H1 (cell line): ENCODE results near the gene LRRK1. TPM values are rescaled to one million over a fixed set of nuclear protein-coding genes. Genes with fewer than 3 reads are reported as not detected.

Source experiments
- CTCF ChIA-PET: fragments of 300-600 bp; sonication (Branson Sonifier 250); formaldehyde crosslinking; loops from one replicate; lab custom pipeline; 2021; ENCODE audit not compliant: partially characterized antibody; lab: Charles Lee
- POLR2A ChIA-PET: fragments of 300-600 bp; sonication (Branson Sonifier 250); formaldehyde crosslinking; loops from one replicate; lab custom pipeline; 2021; ENCODE audit warnings: inconsistent platforms; ENCODE audit not compliant: partially characterized antibody; lab: Charles Lee
- DNase-seq, 2 experiments: peaks; one replicate each; pipeline versions ENCODE4 v3.0.0 to v3.0.0-alpha.2; 2010 to 2022; ENCODE audit warnings: low spot score in 2 of 2, low read depth in 1 of 2, mixed read lengths in 1 of 2
- FAIRE-seq: peaks from 2 replicates; lab custom pipeline; 2011; peaks lifted over from hg19 to GRCh38; lab: Jason Lieb, UNC
- H2AFZ ChIP-seq: 2 replicates; pipeline ENCODE4 v1.8.1; 2012; ENCODE audit warnings: low read length, inconsistent platforms
- H2AK5ac ChIP-seq: 2 replicates; pipeline ENCODE4 v1.6.1; 2013; ENCODE audit warnings: low read depth, low read length
- H2BK120ac ChIP-seq: replicated peaks from 2 replicates; pipeline ENCODE3; 2013; ENCODE audit warnings: low read depth, low read length, inconsistent platforms
- H2BK12ac ChIP-seq: 2 replicates; pipeline ENCODE4 v1.6.1; 2013; ENCODE audit warnings: low read depth, low read length
- H2BK15ac ChIP-seq: 2 replicates; pipeline ENCODE4 v1.6.1; 2013; ENCODE audit warnings: low read length
- H2BK20ac ChIP-seq: 2 replicates; pipeline ENCODE4 v1.6.1; 2013; ENCODE audit warnings: low read length
- H2BK5ac ChIP-seq: 2 replicates; pipeline ENCODE4 v1.6.1; 2013; ENCODE audit warnings: low read depth, low read length
- H3K14ac ChIP-seq: 2 replicates; pipeline ENCODE4 v1.6.1; 2013; ENCODE audit warnings: inconsistent platforms; ENCODE audit not compliant: insufficient read length
- H3K18ac ChIP-seq: 2 replicates; pipeline ENCODE4 v1.6.1; 2013; ENCODE audit warnings: low read length; ENCODE audit errors: extremely low read depth
- H3K23ac ChIP-seq: 2 replicates; pipeline ENCODE4 v1.6.1; 2013; ENCODE audit warnings: inconsistent platforms; ENCODE audit not compliant: insufficient read length
- H3K23me2 ChIP-seq: 2 replicates; pipeline ENCODE4 v1.6.1; 2013; ENCODE audit warnings: low read depth, low read length
- H3K27ac ChIP-seq: 2 replicates; pipeline ENCODE4 v1.6.1; 2011; ENCODE audit warnings: low read depth, low read length, inconsistent platforms
- H3K27me3 ChIP-seq, 4 experiments: replicated peaks in 1 of 4; 1 replicate in 1 of 4; 2 replicates in 3 of 4; pipeline versions ENCODE4 v1.6.1 to v1.8.1; 2011 to 2013; ENCODE audit warnings: low read length in 3 of 4, mild to moderate bottlenecking in 3 of 4, inconsistent platforms in 2 of 4, mixed read lengths in 2 of 4, moderate library complexity in 1 of 4; ENCODE audit not compliant: control insufficient read depth in 3 of 4, insufficient read depth in 3 of 4; ENCODE audit errors: extremely low read depth in 1 of 4
- H3K36me3 ChIP-seq, 4 experiments: 2 replicates each; pipeline versions ENCODE4 v1.6.1 to v1.8.1; 2011 to 2013; ENCODE audit warnings: mild to moderate bottlenecking in 4 of 4, low read length in 3 of 4, moderate library complexity in 2 of 4, control low read depth in 1 of 4, inconsistent platforms in 1 of 4; ENCODE audit not compliant: insufficient read depth in 4 of 4, control insufficient read depth in 2 of 4
- H3K4ac ChIP-seq: replicated peaks from 2 replicates; pipeline ENCODE3; 2013; ENCODE audit warnings: low read length, low read depth, mixed read lengths, inconsistent platforms; ENCODE audit not compliant: insufficient read length
- H3K4me1 ChIP-seq, 4 experiments: replicated peaks in 1 of 4; 1 replicate in 1 of 4; 2 replicates in 3 of 4; pipeline versions ENCODE4 v1.6.1 to v1.8.1; 2011 to 2013; ENCODE audit warnings: low read length in 3 of 4, inconsistent platforms in 2 of 4, mixed read lengths in 1 of 4; ENCODE audit not compliant: insufficient read depth in 4 of 4, control insufficient read depth in 3 of 4
- H3K4me2 ChIP-seq, 2 experiments: 2 replicates each; pipeline versions ENCODE4 v1.6.1 to v1.8.1; 2011 to 2013; ENCODE audit warnings: low read depth in 2 of 2, low read length in 2 of 2, control low read depth in 1 of 2, inconsistent platforms in 1 of 2, mild to moderate bottlenecking in 1 of 2; ENCODE audit not compliant: insufficient read depth in 1 of 2
- H3K4me3 ChIP-seq, 4 experiments: fragments of 200-600, 300-600 bp in 1 of 4; sonication (generic), shearing (Covaris generic), sonication (Bioruptor Twin) in 1 of 4; 2 replicates each; pipeline versions ENCODE4 v1.5.1 to v1.8.1; 2011 to 2016; ENCODE audit warnings: low read length in 4 of 4, low read depth in 3 of 4, control low read depth in 2 of 4, inconsistent platforms in 2 of 4, mild to moderate bottlenecking in 2 of 4, mixed read lengths in 1 of 4, moderate library complexity in 1 of 4; ENCODE audit not compliant: insufficient read depth in 2 of 4; ENCODE audit errors: extremely low read depth in 1 of 4
- H3K56ac ChIP-seq: replicated peaks from 2 replicates; pipeline ENCODE3; 2013; ENCODE audit warnings: low read depth, mild to moderate bottlenecking, mixed read lengths, low read length, inconsistent platforms; ENCODE audit not compliant: insufficient read length
- H3K79me1 ChIP-seq: 2 replicates; pipeline ENCODE4 v1.6.1; 2013; ENCODE audit warnings: low read depth, low read length, control low read depth
- H3K79me2 ChIP-seq, 2 experiments: 2 replicates each; pipeline versions ENCODE4 v1.6.1 to v1.8.1; 2012 to 2013; ENCODE audit warnings: low read length in 2 of 2, mild to moderate bottlenecking in 2 of 2, inconsistent platforms in 1 of 2; ENCODE audit not compliant: insufficient read depth in 2 of 2, control insufficient read depth in 1 of 2
- H3K9ac ChIP-seq, 4 experiments: replicated peaks in 1 of 4; 1 replicate in 1 of 4; 2 replicates in 3 of 4; pipeline versions ENCODE4 v1.6.1 to v1.8.1; 2011 to 2013; ENCODE audit warnings: low read depth in 3 of 4, low read length in 3 of 4, control low read depth in 2 of 4, mild to moderate bottlenecking in 2 of 4, moderate library complexity in 2 of 4, inconsistent platforms in 1 of 4; ENCODE audit errors: extremely low read depth in 1 of 4
- H3K9me3 ChIP-seq, 2 experiments: 2 replicates each; pipeline versions ENCODE4 v1.6.1 to v1.8.1; 2012 to 2013; ENCODE audit warnings: mild to moderate bottlenecking in 2 of 2, moderate library complexity in 2 of 2, control low read depth in 1 of 2, inconsistent platforms in 1 of 2, low read depth in 1 of 2, low read length in 1 of 2, mixed read lengths in 1 of 2; ENCODE audit not compliant: insufficient read depth in 2 of 2
- H4K20me1 ChIP-seq, 2 experiments: replicated peaks in 1 of 2; 2 replicates each; pipeline versions ENCODE3 to v1.8.1; 2011 to 2013; ENCODE audit warnings: inconsistent platforms in 2 of 2, low read length in 2 of 2, mild to moderate bottlenecking in 1 of 2; ENCODE audit not compliant: insufficient read depth in 2 of 2, control insufficient read depth in 1 of 2
- H4K5ac ChIP-seq: 2 replicates; pipeline ENCODE4 v1.6.1; 2013; ENCODE audit warnings: low read length, low read depth, mixed read lengths, inconsistent platforms; ENCODE audit not compliant: insufficient read length
- H4K8ac ChIP-seq: 2 replicates; pipeline ENCODE4 v1.8.0; 2013; ENCODE audit warnings: mild to moderate bottlenecking, moderate library complexity, low read length, inconsistent platforms; ENCODE audit not compliant: insufficient read depth; ENCODE audit errors: extremely low read depth
- H4K91ac ChIP-seq: replicated peaks from 2 replicates; pipeline ENCODE3; 2013; ENCODE audit warnings: low read length, mixed read lengths, inconsistent platforms; ENCODE audit not compliant: insufficient read length
- ATF3 ChIP-seq: IDR thresholded peaks from 2 replicates; pipeline ENCODE4 v1.6.1; 2011; ENCODE audit warnings: low read depth, mild to moderate bottlenecking, low read length; ENCODE audit not compliant: insufficient read depth
- CBX8 ChIP-seq: fragments of 300-800, 300-1000 bp; sonication (generic); IDR thresholded peaks from 2 replicates; pipeline ENCODE4 v1.7.1; 2016; ENCODE audit warnings: low read depth, low read length, borderline replicate concordance
- MAFK ChIP-seq: IDR thresholded peaks from 2 replicates; pipeline ENCODE4 v1.6.1; 2012; ENCODE audit warnings: low read depth, mild to moderate bottlenecking, improper control_type of control experiment, low read length
- SP4 ChIP-seq: IDR thresholded peaks from 2 replicates; pipeline ENCODE4 v1.6.1; 2012; ENCODE audit warnings: low read length, inconsistent platforms
- TEAD4 ChIP-seq: IDR thresholded peaks from 2 replicates; pipeline ENCODE4 v1.6.1; 2012; ENCODE audit warnings: low read depth, low read length, inconsistent platforms, mixed read lengths
- WGBS, 2 experiments: shearing (Covaris generic) in 1 of 2; methylation state at CpG; one replicate each; pipeline versions ENCODE4 v1.1.6 to v1.1.7; 2013 to 2015; ENCODE audit warnings: low lambda C conversion rate in 2 of 2, mixed read lengths in 2 of 2, inconsistent platforms in 1 of 2, low coverage in 1 of 2, missing lambda C conversion rate in 1 of 2; ENCODE audit not compliant: insufficient replicate concordance in 2 of 2, insufficient coverage in 1 of 2, insufficient read length in 1 of 2; ENCODE audit errors: extremely low coverage in 1 of 2, missing lambda C conversion rate in 1 of 2; 5-methylcytosine and 5-hydroxymethylcytosine counted together
- polyA plus RNA-seq, 7 experiments: library from polyadenylated mRNA; depleted of rRNA in 3 of 7; stranded (reverse) in 5 of 7; unstranded in 2 of 7; fragments of >200 nt in 5 of 7; fragments of 200-250 nt in 2 of 7; gene quantifications; 1 replicate in 5 of 7; 2 replicates in 1 of 7; 4 replicates in 1 of 7; pipeline versions ENCODE4 v1.2.1 to v1.2.3, GENCODE V29; 2011 to 2013; ENCODE audit warnings: missing spikeins in 2 of 7, mixed read lengths in 2 of 7
- total RNA-seq: library from RNA; stranded (reverse); fragmentation: NEBNext Ultra II Directional; extraction: Animal tissue kit (Norgen Biotek cat#: 25700); gene quantifications from 2 replicates; pipeline ENCODE4 v1.2.1, GENCODE V29; 2021

Gene LRRK1
- total and polyA plus RNA-seq, 2 of the 8 experiments (the other 6 are each of a cell fraction or from before 2014, with no cell fraction given): 1.2 to 3.6 TPM

- no peak overlapping the region for H3K23ac ChIP-seq
- H3K4me3 ChIP-seq: no peak overlapping the region
- ChIA-PET CTCF (interaction anchor here (0.6 to 11.1 kb wide), 41 partner anchors 10 to 178 kb away, joined by 3 to 72 read pairs (median 4); no protein-coding TSS in a partner anchor), POLR2A (interaction anchor here (0.6 kb wide), 1 partner anchor 20 kb away, joined by 4 read pairs; no protein-coding TSS in a partner anchor)
- no peaks in the 10 kb centered on the region for H3K9me3 ChIP-seq
- peak overlapping the region; percentile 99 for H3K4ac ChIP-seq
- H4K20me1 ChIP-seq: no peaks in the 10 kb centered on the region
- H3K4me1 ChIP-seq: peaks cover 0 to 1% (median 0%) of the 10 kb centered on the region in 4 experiments; a peak in 3 of 7 replicates
- peak overlapping the region; percentile 71 for H2BK120ac ChIP-seq
- H3K79me2 ChIP-seq: no peaks in the 10 kb centered on the region
- no peak overlapping the region for H2AFZ ChIP-seq
- no peak overlapping the region for H3K9ac ChIP-seq
- H3K79me1 ChIP-seq: no peaks in the 10 kb centered on the region
- DNase-seq: peak; percentile 34 to 98
- peak overlapping the region; percentile 83; the same call in 1 of the 2 replicates for H2BK5ac ChIP-seq
- H3K18ac ChIP-seq: peak overlapping the region; percentile 78
- 40% methylated on average over 40 of the region's 42 CpGs; no CpG with 5 or more reads in 1 of the 2 experiments for WGBS, 2 experiments
- peak overlapping the region; percentile 37; the same call in 1 of the 2 replicates for H2BK20ac ChIP-seq
- H3K56ac ChIP-seq: no peak overlapping the region
- peak overlapping the region; percentile 99 for H4K91ac ChIP-seq
- peak overlapping the region; percentile 91 for H4K8ac ChIP-seq
- peak overlapping the region; percentile 67; the same call in 1 of the 2 replicates for H2BK15ac ChIP-seq
- H4K5ac ChIP-seq: peak overlapping the region; percentile 20
- no peaks in the 10 kb centered on the region; the same call in 1 of the 2 replicates for H3K23me2 ChIP-seq
- no peaks in the 10 kb centered on the region for H3K36me3 ChIP-seq
- no peak overlapping the region for H3K14ac ChIP-seq
- H3K27me3 ChIP-seq: no peaks in the 10 kb centered on the region
- peak overlapping the region; percentile 97; the same call in 1 of the 2 replicates for H2BK12ac ChIP-seq
- peak overlapping the region in 1 of 2 experiments; percentile 29; a peak in 1 of 4 replicates for H3K4me2 ChIP-seq
- no peak overlapping the region for H3K27ac ChIP-seq
- FAIRE-seq: no peak
- peak overlapping the region; percentile 84 for H2AK5ac ChIP-seq
- TF ChIP-seq ATF3 (0 out of 2 replicates have a peak, but pooled peaks have one; percentile 5), CBX8 (no peak), TEAD4 (no peak), SP4 (no peak), MAFK (no peak)
Observed at GRCh38 chr15:101088788-101089578, 169.8 kb downstream of the LRRK1 start.
